ENCODE measurements around the gene ZNF276.

ZNF276 gene

GRCh38 chr16:89786474-89787364 lies 65.4 kb downstream of the ZNF276 start:
- DNase-seq: no peak

- no peak for DNase-seq
These were observed 66.0 kb downstream of the ZNF276 start for GRCh38 chr16:89787365-89787805.
